Measurements from ENCODE around the gene CAMTA1.

DNA sequence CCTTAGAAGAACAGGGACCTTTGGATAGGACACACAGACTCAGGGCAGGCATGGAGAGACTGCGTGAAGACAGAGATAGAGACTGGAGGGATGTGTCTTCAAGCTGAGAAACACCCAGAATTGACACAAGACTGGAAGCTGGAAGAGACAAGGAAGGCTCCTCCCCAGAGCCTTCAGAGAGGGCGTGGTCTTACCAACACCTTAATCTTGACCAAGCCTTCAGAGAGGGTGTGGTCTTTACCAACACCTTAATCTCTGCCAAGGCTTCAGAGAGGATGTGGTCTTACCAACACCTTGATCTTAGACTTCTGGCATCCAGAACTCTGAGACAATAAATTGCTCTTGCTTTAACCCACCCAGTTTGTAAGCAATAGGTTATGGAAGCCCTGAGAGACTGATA lies 504.4 kb downstream of the CAMTA1 start:
- no peak for TF ChIP-seq EZH2 (IDR thresholded peaks at IDR 0.05; ENCODE audit: borderline replicate concordance, low read depth, low read length, severe bottlenecking)
- TF ChIP-seq, protein P1, sequence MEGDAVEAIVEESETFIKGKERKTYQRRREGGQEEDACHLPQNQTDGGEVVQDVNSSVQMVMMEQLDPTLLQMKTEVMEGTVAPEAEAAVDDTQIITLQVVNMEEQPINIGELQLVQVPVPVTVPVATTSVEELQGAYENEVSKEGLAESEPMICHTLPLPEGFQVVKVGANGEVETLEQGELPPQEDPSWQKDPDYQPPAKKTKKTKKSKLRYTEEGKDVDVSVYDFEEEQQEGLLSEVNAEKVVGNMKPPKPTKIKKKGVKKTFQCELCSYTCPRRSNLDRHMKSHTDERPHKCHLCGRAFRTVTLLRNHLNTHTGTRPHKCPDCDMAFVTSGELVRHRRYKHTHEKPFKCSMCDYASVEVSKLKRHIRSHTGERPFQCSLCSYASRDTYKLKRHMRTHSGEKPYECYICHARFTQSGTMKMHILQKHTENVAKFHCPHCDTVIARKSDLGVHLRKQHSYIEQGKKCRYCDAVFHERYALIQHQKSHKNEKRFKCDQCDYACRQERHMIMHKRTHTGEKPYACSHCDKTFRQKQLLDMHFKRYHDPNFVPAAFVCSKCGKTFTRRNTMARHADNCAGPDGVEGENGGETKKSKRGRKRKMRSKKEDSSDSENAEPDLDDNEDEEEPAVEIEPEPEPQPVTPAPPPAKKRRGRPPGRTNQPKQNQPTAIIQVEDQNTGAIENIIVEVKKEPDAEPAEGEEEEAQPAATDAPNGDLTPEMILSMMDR (IDR thresholded peaks at IDR 0.05; ENCODE audit: borderline replicate concordance, extremely low read depth, low read length, poor library complexity, severe bottlenecking): no peak

Measured in DND-41 (cell line).